Measurements from ENCODE around the gene ADCY1. TPM values are rescaled to one million over a fixed set of nuclear protein-coding genes. Genes with fewer than 3 reads are reported as not detected.

ADCY1 gene
- polyA plus RNA-seq, 1 donor (not counting 4 experiments of a cell fraction or from before 2014, with no cell fraction given): 0.54 TPM

DNA sequence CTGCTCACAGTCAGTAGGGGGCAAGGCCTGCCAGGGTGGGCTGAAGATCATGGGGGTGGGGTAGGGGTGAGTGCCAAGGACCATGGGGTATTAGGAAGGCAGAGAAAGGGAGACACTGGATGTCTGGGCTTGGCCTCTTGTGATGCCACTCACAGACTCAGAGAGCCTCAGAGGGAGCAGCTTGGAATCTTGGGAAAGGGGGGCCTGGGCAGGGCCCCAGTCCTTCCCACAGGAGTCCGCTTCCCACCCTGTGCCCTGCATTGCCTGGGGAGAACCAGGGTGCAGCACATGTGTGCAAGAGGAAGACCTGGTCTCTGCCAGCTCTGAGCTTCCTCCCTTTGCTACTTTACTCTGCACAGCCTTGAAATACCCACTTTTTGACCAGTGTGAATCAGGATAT is 4.3 kb downstream of the ADCY1 start:
- Histone ChIP-seq H3K4me2 (ENCODE audit: control insufficient read depth, extremely low read depth, insufficient read depth, low read depth, low read length) (no peak overlapping the region), H3K36me3 (ENCODE audit: control insufficient read depth in 2 of 2, extremely low read depth in 1 of 2, insufficient read depth in 2 of 2, low read length in 2 of 2) (no peaks in the 10 kb centered on the region), H3K4me3 (ENCODE audit: control insufficient read depth in 2 of 3, extremely low read depth in 1 of 3, insufficient read depth in 2 of 3, low read depth in 1 of 3, low read length in 3 of 3) (no peak overlapping the region), H3K9me3 (ENCODE audit: control insufficient read depth, low read depth, low read length) (no peaks in the 10 kb centered on the region), H3K9me1 (ENCODE audit: control insufficient read depth, extremely low read depth, insufficient read depth, low read length) (no peaks in the 10 kb centered on the region), H3K27me3 (ENCODE audit: control insufficient read depth, extremely low read depth, insufficient read depth, low read length) (peaks cover 51% of the 10 kb centered on the region), H3K27ac (ENCODE audit: control insufficient read depth, insufficient read depth, low read length) (no peak overlapping the region), H3K79me2 (ENCODE audit: control insufficient read depth, insufficient read depth, low read length) (no peaks in the 10 kb centered on the region), H3K4me1 (ENCODE audit: control insufficient read depth, extremely low read depth, insufficient read depth, low read length) (no peaks in the 10 kb centered on the region), H2AFZ (ENCODE audit: control insufficient read depth, low read length) (no peak overlapping the region), H3K9ac (ENCODE audit: control insufficient read depth, extremely low read depth, insufficient read depth, low read length) (no peak overlapping the region), H4K20me1 (ENCODE audit: control insufficient read depth, extremely low read depth, insufficient read depth, low read length) (no peaks in the 10 kb centered on the region)
- dilution Hi-C loops (cut with MboI; ENCODE audit: extremely low pct_ligation_motif_present, low sequenced_read_pairs): no loop called here
- DNase-seq (ENCODE audit: low read depth, low spot score): no peak
- no peak for FAIRE-seq
- no peak for TF ChIP-seq EZH2 (IDR thresholded peaks at IDR 0.05; ENCODE audit: low read length)
- TF ChIP-seq, protein P1, sequence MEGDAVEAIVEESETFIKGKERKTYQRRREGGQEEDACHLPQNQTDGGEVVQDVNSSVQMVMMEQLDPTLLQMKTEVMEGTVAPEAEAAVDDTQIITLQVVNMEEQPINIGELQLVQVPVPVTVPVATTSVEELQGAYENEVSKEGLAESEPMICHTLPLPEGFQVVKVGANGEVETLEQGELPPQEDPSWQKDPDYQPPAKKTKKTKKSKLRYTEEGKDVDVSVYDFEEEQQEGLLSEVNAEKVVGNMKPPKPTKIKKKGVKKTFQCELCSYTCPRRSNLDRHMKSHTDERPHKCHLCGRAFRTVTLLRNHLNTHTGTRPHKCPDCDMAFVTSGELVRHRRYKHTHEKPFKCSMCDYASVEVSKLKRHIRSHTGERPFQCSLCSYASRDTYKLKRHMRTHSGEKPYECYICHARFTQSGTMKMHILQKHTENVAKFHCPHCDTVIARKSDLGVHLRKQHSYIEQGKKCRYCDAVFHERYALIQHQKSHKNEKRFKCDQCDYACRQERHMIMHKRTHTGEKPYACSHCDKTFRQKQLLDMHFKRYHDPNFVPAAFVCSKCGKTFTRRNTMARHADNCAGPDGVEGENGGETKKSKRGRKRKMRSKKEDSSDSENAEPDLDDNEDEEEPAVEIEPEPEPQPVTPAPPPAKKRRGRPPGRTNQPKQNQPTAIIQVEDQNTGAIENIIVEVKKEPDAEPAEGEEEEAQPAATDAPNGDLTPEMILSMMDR (optimal IDR thresholded peaks at IDR 0.05 in 1 of 3, IDR thresholded peaks at IDR 0.05 in 1 of 3, conservative IDR thresholded peaks at IDR 0.05 in 1 of 3; ENCODE audit: extremely low read depth in 1 of 3, insufficient read depth in 2 of 3, low read length in 3 of 3): no peak

- Histone ChIP-seq H3K4me2 (ENCODE audit: control insufficient read depth, extremely low read depth, insufficient read depth, low read depth, low read length) (no peak overlapping the region), H3K27ac (ENCODE audit: control insufficient read depth, insufficient read depth, low read length) (no peak overlapping the region), H4K20me1 (ENCODE audit: control insufficient read depth, extremely low read depth, insufficient read depth, low read length) (no peaks in the 10 kb centered on the region), H3K4me1 (ENCODE audit: control insufficient read depth, extremely low read depth, insufficient read depth, low read length) (no peaks in the 10 kb centered on the region), H3K27me3 (ENCODE audit: control insufficient read depth, extremely low read depth, insufficient read depth, low read length) (peaks cover 44% of the 10 kb centered on the region), H3K36me3 (ENCODE audit: control insufficient read depth in 2 of 2, extremely low read depth in 1 of 2, insufficient read depth in 2 of 2, low read length in 2 of 2) (no peaks in the 10 kb centered on the region), H3K9ac (ENCODE audit: control insufficient read depth, extremely low read depth, insufficient read depth, low read length) (no peak overlapping the region), H2AFZ (ENCODE audit: control insufficient read depth, low read length) (no peak overlapping the region), H3K79me2 (ENCODE audit: control insufficient read depth, insufficient read depth, low read length) (no peaks in the 10 kb centered on the region), H3K9me3 (ENCODE audit: control insufficient read depth, low read depth, low read length) (no peaks in the 10 kb centered on the region), H3K4me3 (ENCODE audit: control insufficient read depth in 2 of 3, extremely low read depth in 1 of 3, insufficient read depth in 2 of 3, low read depth in 1 of 3, low read length in 3 of 3) (no peak overlapping the region), H3K9me1 (ENCODE audit: control insufficient read depth, extremely low read depth, insufficient read depth, low read length) (no peaks in the 10 kb centered on the region)
- TF ChIP-seq, protein P1 (optimal IDR thresholded peaks at IDR 0.05 in 1 of 3, IDR thresholded peaks at IDR 0.05 in 1 of 3, conservative IDR thresholded peaks at IDR 0.05 in 1 of 3; ENCODE audit: extremely low read depth in 1 of 3, insufficient read depth in 2 of 3, low read length in 3 of 3): no peak
- no peak for TF ChIP-seq EZH2 (IDR thresholded peaks at IDR 0.05; ENCODE audit: low read length)
- FAIRE-seq (no peak), DNase-seq (ENCODE audit: low read depth, low spot score) (no peak)
- dilution Hi-C loops (cut with MboI; ENCODE audit: extremely low pct_ligation_motif_present, low sequenced_read_pairs): no loop called here
These were observed 5.2 kb downstream of the ADCY1 start for GRCh38 chr7:45579391-45579801.
